ENCODE measurements around the gene STAP2.

- TF ChIP-seq CTCF (IDR thresholded peaks at IDR 0.05) (peak in 1 of 5 experiments; percentile 3), POLR2A (IDR thresholded peaks at IDR 0.05) (no peak), EP300 (IDR thresholded peaks at IDR 0.05) (no peak)
Observed at GRCh38 chr19:4376028-4376670, 37.5 kb upstream of the STAP2 start.
